CD4-positive, alpha-beta T cell treated with Interferon alpha-2 for 1 hour (primary cell): Measurements from ENCODE around the gene CERS3.

Source experiments
- DNase-seq, 2 donors: peaks; one replicate each; pipeline ENCODE4 v3.0.0-alpha.2; 2020 to 2022

Gene CERS3

DNA sequence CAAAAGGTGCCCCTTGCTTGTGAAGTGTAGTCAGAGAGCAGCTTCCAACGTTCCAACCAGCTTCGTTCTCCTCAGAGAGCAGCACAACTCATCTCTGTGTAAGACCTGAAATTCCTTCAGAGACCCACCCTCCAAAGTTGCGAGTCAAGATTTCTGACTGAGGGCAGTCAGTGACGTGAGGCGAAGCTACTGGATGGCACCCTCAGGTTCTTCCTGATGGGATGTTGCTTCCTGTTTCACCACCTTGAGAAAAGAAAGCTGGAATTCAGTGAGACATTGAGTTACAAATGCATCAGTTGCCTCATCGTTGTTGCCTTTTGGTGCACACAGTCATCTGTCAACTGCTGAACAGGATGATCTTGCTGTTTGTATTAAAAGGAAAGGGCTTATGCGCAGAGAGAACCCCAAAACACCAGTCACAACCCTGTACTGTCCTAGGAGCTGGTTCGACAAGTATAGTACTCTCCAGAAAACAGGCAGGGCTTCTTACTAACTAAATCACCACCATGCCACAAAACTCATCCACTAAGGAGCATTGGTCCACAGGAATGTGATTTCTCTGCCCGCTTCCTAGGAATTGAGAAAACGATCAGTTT lies at the start of gene CERS3:
Gene CERS3, minus strand, starts transcription at position 118 of the 596 bp plus-strand sequence. CDS start 27,101 bp downstream, outside the sequence.
- no peak for DNase-seq

DNA sequence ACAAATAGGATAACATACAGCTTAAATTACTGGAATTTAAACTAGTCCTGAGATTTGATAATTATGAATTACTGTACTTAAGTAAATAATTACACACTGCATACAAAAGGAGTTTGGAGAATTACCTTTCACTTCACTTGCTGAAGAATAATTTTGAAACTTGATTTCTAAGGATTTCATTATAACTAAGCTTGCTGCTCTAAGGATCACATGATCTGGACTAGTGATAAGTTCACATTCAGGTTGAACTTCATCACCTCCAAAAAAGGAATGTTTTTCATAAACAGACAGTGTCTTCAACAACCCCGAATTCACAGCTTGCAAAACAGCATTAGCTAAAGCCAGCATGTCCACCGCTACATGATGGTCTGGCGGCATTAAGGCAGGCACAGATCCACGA lies 44.8 kb upstream of the CERS3 start:
- DNase-seq: no peak

DNA sequence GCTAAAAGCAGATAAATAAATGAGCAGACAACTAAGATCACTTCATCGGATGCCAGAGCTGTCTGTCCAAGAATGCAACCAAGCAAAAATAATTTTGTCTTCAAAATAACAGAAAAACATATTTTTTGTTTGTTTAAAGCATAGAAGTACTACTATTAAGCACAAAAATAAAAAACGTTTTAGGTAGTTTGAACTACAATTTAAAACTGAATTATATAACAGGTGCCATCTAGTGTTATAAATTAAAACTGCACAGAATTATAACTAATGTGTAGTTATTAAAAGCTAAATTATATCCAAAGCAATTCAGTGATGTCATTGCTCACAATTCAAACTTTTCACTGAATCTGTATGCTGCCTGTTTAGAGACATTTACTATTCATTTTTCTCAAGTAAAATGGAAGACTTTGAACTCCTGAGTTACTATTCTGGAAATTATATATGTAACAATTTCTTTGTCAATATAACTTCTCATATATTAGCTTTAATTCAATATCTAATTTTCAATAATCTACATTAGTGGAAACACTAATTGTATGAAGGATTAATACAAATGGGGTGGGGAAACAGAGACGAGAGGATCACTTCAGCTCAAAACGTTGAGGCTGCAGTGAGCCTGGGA lies 43.7 kb upstream of the CERS3 start:
- DNase-seq: peak in 1 of 2 donors; percentile 64

DNA sequence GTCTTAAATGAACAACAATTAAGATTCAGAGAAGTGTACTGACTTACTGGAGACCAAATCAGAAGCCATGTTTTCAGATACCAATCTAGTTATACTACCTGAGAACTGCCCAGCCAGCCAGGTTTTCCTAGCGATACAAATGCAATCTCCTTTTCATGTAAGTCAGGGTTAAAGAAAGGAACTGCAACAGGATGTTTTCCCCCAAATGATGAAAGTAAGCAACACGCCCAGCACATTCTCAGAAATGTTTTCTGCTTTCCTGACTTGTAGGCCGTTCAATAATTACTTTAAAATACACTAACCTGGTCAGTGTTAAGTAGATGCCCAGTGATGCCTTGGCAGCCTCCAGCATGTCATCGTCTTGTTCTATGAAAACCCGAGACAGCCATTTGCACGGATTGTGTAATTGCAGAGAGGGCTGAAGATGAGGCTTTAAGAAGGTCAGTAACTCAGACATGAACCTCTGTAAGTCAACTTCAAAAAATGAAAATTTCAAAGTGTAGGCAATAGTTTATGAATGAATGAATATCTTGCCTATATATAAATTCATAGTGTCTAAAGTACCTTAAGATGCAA lies 42.9 kb upstream of the CERS3 start:
- DNase-seq: peak; percentile 48 to 70

DNA sequence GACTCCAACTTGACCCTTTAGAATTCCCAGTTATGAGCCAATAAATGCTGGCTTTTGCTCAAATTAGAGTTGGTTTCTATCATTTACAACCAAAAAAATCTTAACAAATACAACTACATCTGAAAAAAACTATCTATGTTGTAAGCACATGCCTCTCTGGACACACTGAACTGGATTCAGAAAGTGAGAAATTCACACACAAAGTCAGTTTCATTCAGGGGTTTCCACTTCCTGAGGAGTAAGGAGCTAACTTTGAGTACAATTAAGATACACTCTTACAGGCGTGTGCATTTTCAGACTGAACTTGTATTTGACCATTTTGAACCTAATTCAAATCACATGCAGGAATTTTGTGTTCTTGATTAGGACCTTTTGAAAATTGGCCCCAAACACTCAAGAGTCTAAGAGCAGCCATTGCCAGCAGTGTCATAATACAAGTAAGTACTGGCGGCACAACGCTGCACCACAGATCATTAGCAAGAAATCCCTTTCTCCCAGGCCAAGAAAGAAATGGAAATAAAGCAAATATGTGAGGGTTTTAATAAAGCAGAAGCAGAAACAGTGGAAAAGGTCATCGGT lies 42.1 kb upstream of the CERS3 start:
- peak in 1 of 2 donors; percentile 23 for DNase-seq

DNA sequence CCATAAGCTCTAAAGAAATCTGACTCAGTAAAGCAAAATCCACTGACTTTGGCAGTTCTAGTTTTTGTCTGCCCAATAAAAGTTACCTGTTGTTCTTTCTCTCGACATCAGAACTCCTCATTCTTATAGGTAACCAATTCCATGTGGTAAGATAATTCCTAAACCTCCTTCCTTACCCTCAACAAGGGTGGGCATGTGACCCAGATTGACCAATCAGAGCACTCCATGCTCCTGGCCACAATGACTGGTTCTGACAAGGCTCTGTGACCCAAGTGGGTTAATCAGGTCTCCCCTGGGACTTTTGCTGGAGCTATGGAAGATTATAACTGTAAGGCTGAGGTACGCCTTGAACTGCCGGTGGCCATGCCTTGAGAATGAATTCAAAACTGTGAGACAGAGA lies 41.5 kb upstream of the CERS3 start:
- DNase-seq: no peak

DNA sequence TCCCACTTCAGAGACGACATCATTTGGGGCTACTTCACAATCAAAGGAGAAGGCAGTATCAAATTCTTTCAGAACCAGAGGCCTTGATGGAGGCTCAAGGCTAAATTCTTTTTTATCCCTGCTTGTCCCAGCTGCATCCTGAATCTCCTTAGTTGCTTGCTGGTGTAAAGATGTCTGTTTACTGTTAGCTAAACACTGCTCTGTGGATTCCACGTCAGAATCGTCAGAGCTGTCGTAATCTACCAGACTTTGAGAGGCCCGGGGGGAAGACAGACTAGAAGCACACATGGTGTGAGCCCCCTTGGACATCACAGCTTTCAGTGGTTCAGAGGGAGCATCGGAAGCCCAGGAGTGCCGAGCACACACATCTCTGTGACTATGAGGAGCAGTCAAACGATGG lies 40.6 kb upstream of the CERS3 start:
- DNase-seq: no peak

DNA sequence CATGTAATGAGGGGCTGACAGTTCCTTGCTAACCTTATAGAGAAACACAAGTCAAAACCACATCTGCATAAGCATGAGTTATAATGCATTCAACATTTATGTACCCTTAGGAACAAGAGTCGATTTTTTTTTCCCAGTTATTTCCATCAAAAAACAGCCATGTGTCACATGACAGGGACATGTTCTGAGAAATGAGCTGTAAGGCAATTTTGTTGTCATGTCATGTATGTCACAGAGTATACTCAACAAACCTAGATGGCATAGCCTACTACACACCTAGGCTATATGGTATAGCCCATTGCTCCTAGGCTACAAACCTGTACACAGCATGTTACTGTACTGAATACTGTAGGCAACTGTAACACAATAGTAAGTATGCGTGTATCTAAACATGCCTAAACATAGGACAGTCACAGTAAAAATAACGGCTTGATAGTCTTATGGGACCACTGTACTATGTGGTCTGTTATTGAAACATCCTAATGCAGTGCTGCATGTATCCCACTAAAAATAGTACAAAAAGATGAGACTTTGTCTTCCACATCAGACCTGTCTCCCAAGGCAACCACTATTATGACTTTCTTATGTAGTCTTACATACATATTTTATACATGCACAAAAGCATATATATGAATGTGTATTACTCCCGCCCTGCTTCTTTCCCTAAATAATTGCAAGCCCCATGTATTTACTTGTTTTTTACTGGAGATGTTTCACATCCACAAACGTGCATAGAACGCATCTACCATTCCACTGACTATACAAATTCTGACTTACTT lies 38.3 kb upstream of the CERS3 start:
- DNase-seq: no peak

DNA sequence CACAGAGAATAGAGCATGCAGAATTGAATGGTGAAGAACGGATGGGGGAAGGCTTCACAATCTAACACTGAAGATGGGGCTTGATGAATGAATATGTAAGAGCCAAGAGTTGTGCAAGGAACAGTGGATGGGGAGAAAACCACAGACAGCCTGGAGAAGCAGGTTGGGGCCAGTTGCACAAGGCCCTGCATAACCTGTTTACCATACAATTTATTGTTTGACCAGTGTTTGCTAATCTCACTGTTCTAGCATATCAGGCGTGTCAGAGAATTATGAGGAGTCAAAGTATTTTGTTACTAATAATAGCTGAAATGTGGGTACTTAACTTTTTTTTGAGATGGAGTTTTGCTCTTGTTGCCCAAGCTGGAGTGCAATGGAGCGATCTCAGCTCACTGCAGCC lies 36.8 kb upstream of the CERS3 start:
- no peak for DNase-seq

DNA sequence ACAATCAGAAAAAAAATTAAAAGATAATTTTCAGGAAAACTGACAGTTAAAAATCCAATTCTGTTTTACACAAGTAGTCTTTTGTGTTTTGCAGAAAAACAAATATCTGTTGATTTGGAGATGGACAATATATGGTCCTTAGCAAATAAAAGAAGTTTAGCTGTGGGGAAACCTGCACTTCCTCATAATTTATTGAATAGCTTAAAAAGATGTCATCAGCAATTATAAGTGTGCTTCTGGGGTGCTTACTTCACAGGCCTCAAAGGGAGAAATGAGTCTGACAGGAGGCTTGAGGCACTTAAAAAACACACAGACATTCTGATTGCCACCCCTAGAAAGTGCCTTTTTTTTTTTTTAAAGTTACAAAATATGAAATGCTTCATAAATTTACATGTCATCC lies 31.6 kb upstream of the CERS3 start:
- no peak for DNase-seq

DNA sequence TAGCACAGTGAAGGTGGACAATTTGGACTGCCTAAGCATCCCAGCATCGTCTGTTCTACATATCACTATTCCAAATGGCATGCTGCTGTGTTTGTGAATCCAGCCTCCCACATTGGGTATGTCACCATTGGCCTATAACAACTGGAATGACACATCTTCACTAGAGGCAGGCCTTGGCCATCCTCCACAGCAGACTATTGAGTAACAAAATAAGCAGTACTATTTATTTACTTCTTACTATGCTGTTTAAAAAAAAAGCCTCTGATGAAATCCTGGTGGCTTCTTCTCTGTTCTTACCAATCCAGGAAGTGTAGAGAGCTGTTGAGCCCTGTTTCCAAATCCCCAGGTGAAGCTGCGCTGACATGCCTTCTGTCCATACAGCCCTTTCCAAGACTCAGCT lies 30.6 kb upstream of the CERS3 start:
- DNase-seq: no peak

DNA sequence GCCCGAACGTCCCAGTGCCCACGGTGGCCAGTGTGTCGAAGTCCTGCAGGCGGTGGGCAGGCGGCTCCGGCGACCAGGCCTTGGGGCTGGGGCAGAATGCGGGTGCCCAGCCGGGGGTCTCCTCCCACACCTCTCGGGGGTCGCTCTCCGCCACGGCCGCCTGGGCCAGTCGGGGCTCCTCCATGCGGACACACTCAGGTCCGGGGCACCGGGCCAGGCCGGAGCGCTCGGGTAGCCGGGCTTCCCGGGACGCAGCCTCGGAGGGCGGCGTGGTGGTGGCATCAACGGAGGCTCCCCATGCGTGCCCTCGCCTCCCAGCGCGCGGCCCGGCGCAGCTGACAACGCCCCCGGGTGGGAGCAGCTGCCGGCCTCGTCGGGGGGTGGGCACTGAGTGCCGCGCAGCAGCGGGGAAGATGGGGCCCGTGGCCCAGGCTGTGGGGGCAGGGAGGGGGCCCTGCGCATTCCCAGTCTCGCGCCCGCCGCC lies 30.1 kb upstream of the CERS3 start:
- no peak for DNase-seq

DNA sequence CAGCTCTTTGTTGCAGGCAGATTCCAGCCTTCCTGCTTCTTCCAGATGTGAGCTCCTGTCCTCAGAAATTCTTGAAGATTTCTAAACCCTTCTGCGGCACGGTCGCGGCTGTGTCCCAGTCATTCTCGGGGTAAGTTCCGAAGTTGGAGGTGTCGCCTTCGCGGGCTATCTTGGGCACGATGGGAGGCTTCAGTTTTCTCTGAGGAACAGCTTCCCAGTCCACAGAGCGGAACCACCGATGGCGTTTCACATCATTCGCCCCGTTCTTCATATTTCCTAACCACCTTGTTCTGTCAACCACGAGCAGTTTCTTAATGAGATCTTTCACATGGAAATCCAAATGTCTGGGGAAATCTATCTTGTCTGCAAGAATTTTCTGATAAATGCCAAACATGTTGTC lies 24.7 kb upstream of the CERS3 start:
- no peak for DNase-seq

DNA sequence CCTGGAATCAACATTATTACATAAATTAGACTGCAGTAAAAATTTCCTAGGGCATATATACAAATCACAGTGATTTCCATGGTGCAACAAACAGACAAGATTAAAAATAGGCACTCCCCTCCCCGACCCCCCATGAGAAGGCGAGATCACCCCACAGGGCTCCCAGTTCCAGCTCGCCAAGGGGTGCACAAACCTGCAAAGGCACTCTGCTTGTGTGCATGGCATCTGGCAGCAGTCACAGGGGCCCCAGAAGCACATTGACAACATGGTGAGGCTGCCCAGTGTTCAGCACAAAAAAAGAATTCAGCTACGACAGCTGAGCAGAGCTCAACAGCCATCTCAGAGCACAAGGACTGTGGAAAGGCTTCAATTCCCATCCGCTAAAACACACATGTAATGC lies 19.2 kb upstream of the CERS3 start:
- no peak for DNase-seq

DNA sequence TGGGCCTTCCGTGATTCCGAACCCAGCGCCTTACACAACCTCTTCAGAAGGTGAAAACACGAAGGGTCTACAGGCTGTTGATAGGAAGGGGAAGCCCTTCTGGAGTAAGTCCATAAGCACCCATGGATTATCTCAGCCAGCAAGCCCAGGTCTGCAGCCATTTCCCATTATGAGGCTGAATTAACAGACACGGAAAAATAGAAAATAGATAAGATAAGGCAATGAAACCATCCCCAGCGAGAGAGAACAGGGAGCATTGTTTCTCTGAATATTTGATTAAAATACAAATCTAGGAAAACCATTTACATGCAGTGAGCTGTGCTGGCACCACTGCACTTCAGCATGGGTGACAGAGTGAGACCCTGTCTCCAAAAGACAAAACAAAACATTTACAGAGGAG lies 16.2 kb upstream of the CERS3 start:
- DNase-seq: no peak

DNA sequence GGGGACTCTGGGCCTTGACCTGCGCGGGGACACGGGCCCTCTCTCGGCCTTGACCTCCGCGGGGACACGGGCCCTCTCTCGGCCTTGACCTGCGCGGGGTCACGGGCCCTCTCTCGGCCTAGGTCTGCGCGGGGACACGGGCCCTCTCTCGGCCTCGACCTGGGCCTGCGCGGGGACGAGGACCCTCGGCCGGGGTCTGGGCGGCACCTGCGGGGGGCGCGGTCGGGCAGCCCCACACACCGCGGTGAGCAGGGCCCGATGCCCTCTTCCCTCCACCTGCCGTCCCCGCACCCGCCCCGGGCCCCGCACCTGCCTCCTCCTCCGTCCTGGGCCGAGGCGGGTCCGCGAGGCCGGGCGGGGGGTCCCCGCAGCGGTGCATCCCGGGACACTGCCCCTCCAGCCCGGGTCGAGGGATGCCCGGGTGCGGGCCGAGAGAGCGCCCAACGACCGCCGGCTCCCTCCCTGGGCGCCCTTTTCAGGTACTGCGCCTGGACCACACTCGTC lies 15.6 kb upstream of the CERS3 start:
- DNase-seq: no peak

DNA sequence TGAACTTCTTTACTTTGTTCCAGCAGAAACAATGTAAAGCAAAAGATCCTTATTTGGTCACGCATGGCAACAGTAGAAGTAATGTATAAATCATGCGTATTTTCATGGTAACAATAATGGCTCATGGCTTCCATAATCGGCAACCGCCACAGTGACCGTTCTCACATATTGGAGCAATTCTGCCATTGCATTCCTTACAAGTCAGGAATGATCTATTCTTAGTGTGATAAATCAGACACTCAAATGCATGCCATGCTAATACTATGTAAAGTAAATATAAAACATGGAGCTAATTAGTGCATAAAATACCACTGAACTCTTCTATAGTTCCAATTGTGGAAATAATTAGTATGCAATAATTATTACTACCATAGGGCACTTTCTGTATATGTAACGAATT lies 13.5 kb upstream of the CERS3 start:
- no peak for DNase-seq

DNA sequence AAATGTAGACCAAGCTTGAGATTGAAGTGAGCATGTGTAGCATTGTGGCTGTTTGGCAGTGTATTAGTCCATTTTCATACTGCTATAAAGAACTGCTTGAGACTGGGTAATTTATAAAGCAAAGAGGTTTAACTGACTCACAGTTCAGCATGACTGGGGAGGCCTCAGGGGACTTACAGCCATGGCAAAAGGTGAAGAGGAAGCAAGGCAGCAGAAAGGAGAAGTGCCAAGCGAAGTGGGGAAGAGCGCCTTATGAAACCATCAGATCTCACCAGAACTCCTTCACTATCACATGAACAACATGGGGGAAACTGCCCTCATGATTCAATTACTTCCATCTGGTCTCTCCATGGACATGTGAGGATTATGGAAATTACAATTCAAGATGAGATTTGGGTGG lies 8.6 kb upstream of the CERS3 start:
- DNase-seq: peak in 1 of 2 donors; percentile 47

DNA sequence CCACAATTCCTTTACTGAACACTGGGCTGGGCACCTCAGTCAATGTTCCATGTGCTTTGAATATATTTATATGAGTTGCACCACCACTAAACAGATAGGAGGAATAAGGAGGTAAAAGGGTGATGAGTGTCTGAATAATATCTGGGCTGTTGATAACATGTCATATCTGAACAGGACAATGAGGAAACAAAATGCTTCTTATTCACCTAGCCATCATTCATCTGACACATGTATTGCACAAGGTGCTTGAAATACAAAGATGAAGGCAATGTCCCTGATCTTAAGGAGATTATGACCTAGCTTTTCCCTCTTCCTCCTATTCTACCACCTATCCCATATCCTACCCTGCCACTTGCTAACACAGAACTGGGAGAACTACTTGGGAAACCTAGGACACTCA lies 8.0 kb upstream of the CERS3 start:
- no peak for DNase-seq

DNA sequence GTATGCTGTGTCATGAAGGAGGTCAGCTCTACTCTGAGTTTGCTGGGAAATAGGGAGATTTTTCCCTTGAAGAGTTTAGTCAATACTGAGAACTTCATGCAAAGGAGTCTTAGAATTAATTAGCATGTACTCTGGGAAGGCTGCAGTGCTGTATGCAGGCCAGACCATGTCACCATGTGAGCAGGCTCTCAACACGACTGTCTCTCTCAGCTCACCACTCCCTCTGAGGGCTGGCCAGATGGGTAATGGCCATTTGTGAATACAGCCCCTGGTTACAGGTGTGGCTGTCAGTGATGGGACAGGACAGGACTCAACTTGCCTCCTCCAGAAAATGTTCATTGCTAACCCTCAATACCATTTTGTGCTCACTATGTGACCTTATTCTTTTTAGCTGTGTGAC lies 5.1 kb upstream of the CERS3 start:
- DNase-seq: no peak

DNA sequence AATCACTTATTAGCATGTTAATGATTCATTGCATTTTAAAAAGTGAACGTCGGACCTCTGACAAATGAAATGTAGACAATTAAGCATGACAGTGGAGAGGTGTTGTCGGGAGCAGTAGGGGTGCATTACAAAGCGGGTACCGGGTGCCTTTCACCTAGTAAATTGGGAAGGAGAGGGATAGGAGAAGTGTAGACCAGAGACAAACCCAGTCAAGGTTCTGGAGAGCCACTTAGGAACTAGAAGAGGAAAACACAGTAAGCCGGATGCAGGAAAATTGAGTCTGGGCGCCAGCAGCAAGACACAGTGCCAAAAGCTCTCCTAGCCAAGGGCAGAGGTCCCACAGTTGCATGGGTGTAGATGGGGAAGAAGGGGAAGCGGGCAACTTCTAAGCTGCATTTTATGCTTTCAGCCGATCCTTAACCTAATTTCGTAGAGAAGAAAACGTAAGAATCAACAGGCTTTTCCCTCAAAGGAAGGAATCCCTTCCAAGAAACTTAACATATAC lies 3.1 kb upstream of the CERS3 start:
- no peak for DNase-seq

DNA sequence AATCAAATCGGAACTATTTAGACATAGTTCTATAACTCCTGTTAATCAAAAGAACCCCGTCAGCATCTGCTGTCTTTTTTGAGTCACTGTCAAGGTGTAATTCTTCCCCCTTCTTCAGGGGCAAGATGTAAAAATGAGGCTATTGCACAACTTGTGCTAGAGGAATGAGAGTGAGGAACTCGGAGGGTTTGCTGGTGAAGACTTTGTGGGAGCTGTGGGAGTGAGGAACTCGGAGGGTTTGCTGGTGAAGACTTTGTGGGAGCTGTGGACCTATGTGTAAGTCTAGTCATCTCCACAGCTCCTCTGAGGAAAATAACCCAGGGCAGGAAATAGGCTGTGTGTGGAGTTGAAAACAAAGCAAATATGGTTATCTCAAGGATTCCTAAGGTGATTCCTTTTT lies 2.5 kb upstream of the CERS3 start:
- DNase-seq: no peak

DNA sequence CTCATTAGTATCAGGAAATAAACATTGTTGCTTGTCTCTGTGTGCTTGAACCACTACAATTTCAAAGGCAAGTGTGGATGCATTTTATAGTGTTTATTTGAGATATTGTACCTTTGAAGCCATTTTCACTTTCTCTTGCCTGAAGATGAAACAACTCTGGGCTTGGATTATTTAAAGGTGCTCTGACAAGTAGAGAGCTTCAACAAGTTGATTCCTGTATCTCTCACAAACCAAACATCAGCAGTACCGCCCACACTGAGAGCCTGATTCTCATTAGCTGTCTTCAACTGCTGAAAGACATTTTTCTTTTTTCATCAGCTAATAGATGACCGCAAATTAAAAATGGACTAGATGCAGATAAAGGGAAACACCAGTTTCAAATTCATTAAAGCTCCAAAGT lies 806 bp upstream of the CERS3 start:
- peak in 1 of 2 donors; percentile 24 for DNase-seq
